NCI-H2227 treated with DMSO at 0.1 percent for 48 hours (cell line): Measurements from ENCODE around the gene PTGER2.
A peak's percentile ranks its signal among the peaks of the same experiment; 100 is the strongest.

Experiments
- DNase-seq: peaks from one replicate; lab custom pipeline; 2025; lab: John Stamatoyannopoulos, UW

PTGER2 gene

GRCh38 chr14:52313903-52314594 lies at the start of gene PTGER2:
TSS of gene PTGER2 (plus strand) at chr14:52314312. CDS start at chr14:52314549, 237 bp downstream.
- no peak for DNase-seq

- DNase-seq: no peak
Observed at GRCh38 chr14:52265253-52265652, 48.9 kb upstream of the PTGER2 start.

- no peak for DNase-seq
Observed at GRCh38 chr14:52266179-52266578, 47.9 kb upstream of the PTGER2 start.

GRCh38 chr14:52266782-52267181 lies 47.3 kb upstream of the PTGER2 start:
- no peak for DNase-seq

- no peak for DNase-seq
Observed at GRCh38 chr14:52267501-52268278, 46.4 kb upstream of the PTGER2 start, which contains the start of gene PTGDR. TSS of gene PTGDR (plus strand) at chr14:52267698. CDS start at chr14:52267815, 117 bp downstream.

GRCh38 chr14:52268279-52269061 lies 45.6 kb upstream of the PTGER2 start:
- DNase-seq: no peak

GRCh38 chr14:52269100-52269499 lies 45.0 kb upstream of the PTGER2 start:
- no peak for DNase-seq

- no peak for DNase-seq
Observed at GRCh38 chr14:52269982-52270381, 44.1 kb upstream of the PTGER2 start.

GRCh38 chr14:52271538-52271937 lies 42.6 kb upstream of the PTGER2 start:
- DNase-seq: no peak

GRCh38 chr14:52272375-52272774 lies 41.7 kb upstream of the PTGER2 start:
- DNase-seq: no peak

- no peak for DNase-seq
Observed at GRCh38 chr14:52275372-52275771, 38.7 kb upstream of the PTGER2 start.

- no peak for DNase-seq
Observed at GRCh38 chr14:52277552-52277951, 36.6 kb upstream of the PTGER2 start.

GRCh38 chr14:52279408-52279807 lies 34.7 kb upstream of the PTGER2 start:
- DNase-seq: no peak

- DNase-seq: no peak
Observed at GRCh38 chr14:52283099-52283498, 31.0 kb upstream of the PTGER2 start.

- no peak for DNase-seq
Observed at GRCh38 chr14:52286661-52287649, 27.2 kb upstream of the PTGER2 start.

GRCh38 chr14:52296378-52296777 lies 17.7 kb upstream of the PTGER2 start:
- DNase-seq: no peak

- DNase-seq: no peak
Observed at GRCh38 chr14:52298795-52299194, 15.3 kb upstream of the PTGER2 start.

- DNase-seq: peak; percentile 34
Observed at GRCh38 chr14:52299692-52300278, 14.3 kb upstream of the PTGER2 start.

GRCh38 chr14:52303236-52303635 lies 10.9 kb upstream of the PTGER2 start:
- DNase-seq: no peak

GRCh38 chr14:52304248-52304904 lies 9.7 kb upstream of the PTGER2 start:
- no peak for DNase-seq
